Activated CD4-positive, alpha-beta T cell treated with anti-CD3 and anti-CD28 coated beads, Interleukin-2, Interleukin-6, amounts not matched to agents 100 ng/mL and 50 ng/mL, durations not matched to agents 16 hours and 8 hours (primary cell): ENCODE results near the gene ARAF.
"Not testable (repeated sequence)": the region's sequence is repeated elsewhere in the genome, so short reads cannot be mapped to it uniquely, and the experiment has no call there.

Experiments
- DNase-seq: peaks from one replicate; pipeline ENCODE4 v3.0.0-alpha.2; 2020

ARAF gene

GRCh38 chrX:47560934-47561658 lies at the start of gene ARAF:
ARAF (plus strand) TSS chrX:47561205; CDS start chrX:47562968, 1,763 bp downstream.
- peak; percentile 98 for DNase-seq

- DNase-seq: not testable (repeated sequence)
Observed at GRCh38 chrX:47512383-47512782, 48.6 kb upstream of the ARAF start.

- DNase-seq: not testable (repeated sequence)
Observed at GRCh38 chrX:47513034-47513965, 47.7 kb upstream of the ARAF start.

- DNase-seq: no peak
Observed at GRCh38 chrX:47514533-47515235, 46.3 kb upstream of the ARAF start.

GRCh38 chrX:47515941-47516665 lies 44.9 kb upstream of the ARAF start:
- DNase-seq: no peak

GRCh38 chrX:47518144-47518543 lies 42.9 kb upstream of the ARAF start:
- DNase-seq: no peak

- peak; percentile 86 for DNase-seq
Observed at GRCh38 chrX:47523297-47523696, 37.7 kb upstream of the ARAF start.

GRCh38 chrX:47523713-47524166 lies 37.3 kb upstream of the ARAF start:
- no peak for DNase-seq

- DNase-seq: no peak
Observed at GRCh38 chrX:47529548-47529947, 31.5 kb upstream of the ARAF start.

GRCh38 chrX:47530049-47530448 lies 31.0 kb upstream of the ARAF start:
- DNase-seq: no peak

GRCh38 chrX:47539860-47540259 lies 21.1 kb upstream of the ARAF start:
- DNase-seq: no peak

GRCh38 chrX:47540754-47541538 lies 20.1 kb upstream of the ARAF start:
- DNase-seq: no peak

GRCh38 chrX:47543496-47543895 lies 17.5 kb upstream of the ARAF start:
- DNase-seq: no peak

GRCh38 chrX:47556045-47556623 lies 4.9 kb upstream of the ARAF start:
- peak; percentile 89 for DNase-seq

GRCh38 chrX:47558436-47558835 lies 2.6 kb upstream of the ARAF start:
- DNase-seq: no peak

GRCh38 chrX:47560179-47560933 lies 649 bp upstream of the ARAF start:
- DNase-seq: no peak

- no peak for DNase-seq
Observed at GRCh38 chrX:47561659-47562151, 700 bp downstream of the ARAF start.

GRCh38 chrX:47562615-47563243 lies 1.7 kb downstream of the ARAF start:
- peak; percentile 43 for DNase-seq

GRCh38 chrX:47563801-47564315 lies 2.9 kb downstream of the ARAF start:
- DNase-seq: peak; percentile 31
